Naive thymus-derived CD4-positive, alpha-beta T cell (primary cell): Measurements from ENCODE around the gene ZNHIT6. TPM values are rescaled to one million over a fixed set of nuclear protein-coding genes. Genes with fewer than 3 reads are reported as not detected.
A peak's percentile ranks its signal among the peaks of the same experiment; 100 is the strongest.

ENCODE experiments used
- ATAC-seq: fragments of 150-1000 bp; cut with Tn5 transposase; 2 replicates; pipeline ENCODE4 v1.10.0; 2021; ENCODE audit warnings: mild to moderate bottlenecking, moderate library complexity
- CTCF ChIA-PET: fragments of 350-600 bp; sonication (Branson Sonifier 250); formaldehyde crosslinking; loops from one replicate; lab custom pipeline; 2021; ENCODE audit warnings: antibody characterized with exemption; lab: Charles Lee
- POLR2A ChIA-PET: fragments of 350-600 bp; sonication (Branson Sonifier 250); formaldehyde crosslinking; loops from one replicate; lab custom pipeline; 2021; ENCODE audit warnings: antibody characterized with exemption, inconsistent platforms; lab: Charles Lee
- DNase-seq, 9 donors: peaks; one replicate each; pipeline versions ENCODE4 v3.0.0 to v3.0.0-alpha.2; 2020 to 2022; ENCODE audit warnings: mixed read lengths in 1 of 9
- H3K27ac ChIP-seq: one replicate; pipeline ENCODE4 v1.7.0; 2013; ENCODE audit warnings: mild to moderate bottlenecking, low read depth, low read length, moderate library complexity
- H3K27me3 ChIP-seq, 2 donors: one replicate each; pipeline ENCODE4 v1.7.0; 2013; ENCODE audit warnings: low read length in 2 of 2, mild to moderate bottlenecking in 2 of 2, moderate library complexity in 2 of 2; ENCODE audit not compliant: control insufficient read depth in 2 of 2, insufficient read depth in 2 of 2
- H3K36me3 ChIP-seq, 3 experiments: 1 replicate in 2 of 3; 2 replicates in 1 of 3; pipeline ENCODE4 v1.7.0; 2013; ENCODE audit warnings: low read length in 3 of 3, mild to moderate bottlenecking in 3 of 3, moderate library complexity in 1 of 3; ENCODE audit not compliant: insufficient read depth in 3 of 3, control insufficient read depth in 2 of 3
- H3K4me1 ChIP-seq, 2 donors: one replicate each; pipeline ENCODE4 v1.7.0; 2013; ENCODE audit warnings: low read length in 2 of 2, mild to moderate bottlenecking in 2 of 2, moderate library complexity in 1 of 2; ENCODE audit not compliant: control insufficient read depth in 2 of 2, insufficient read depth in 2 of 2
- H3K4me3 ChIP-seq: 2 replicates; pipeline ENCODE4 v1.7.0; 2013; ENCODE audit warnings: mild to moderate bottlenecking, low read length
- H3K9me3 ChIP-seq, 3 experiments: 1 replicate in 2 of 3; 2 replicates in 1 of 3; pipeline ENCODE4 v1.7.0; 2013; ENCODE audit warnings: low read length in 3 of 3; ENCODE audit not compliant: control insufficient read depth in 2 of 3
- H3K27ac Mint-ChIP-seq, 9 donors: one replicate each; pipeline ENCODE4 v1.8.0; 2020 to 2022; ENCODE audit warnings: mixed read lengths in 9 of 9, mild to moderate bottlenecking in 8 of 9, moderate library complexity in 5 of 9, inconsistent platforms in 2 of 9
- H3K27me3 Mint-ChIP-seq, 5 donors: one replicate each; pipeline ENCODE4 v1.8.0; 2021 to 2022; ENCODE audit warnings: mixed read lengths in 5 of 5, mild to moderate bottlenecking in 1 of 5
- H3K36me3 Mint-ChIP-seq, 5 donors: one replicate each; pipeline ENCODE4 v1.8.0; 2020 to 2022; ENCODE audit warnings: mixed read lengths in 5 of 5, mild to moderate bottlenecking in 3 of 5, inconsistent platforms in 1 of 5
- H3K4me1 Mint-ChIP-seq, 7 donors: one replicate each; pipeline ENCODE4 v1.8.0; 2020 to 2022; ENCODE audit warnings: mixed read lengths in 7 of 7, mild to moderate bottlenecking in 3 of 7, inconsistent platforms in 1 of 7
- H3K4me3 Mint-ChIP-seq, 10 donors: one replicate each; pipeline ENCODE4 v1.8.0; 2020 to 2022; ENCODE audit warnings: mild to moderate bottlenecking in 10 of 10, mixed read lengths in 10 of 10, moderate library complexity in 6 of 10, inconsistent platforms in 2 of 10
- H3K9me3 Mint-ChIP-seq, 11 donors: one replicate each; pipeline ENCODE4 v1.8.0; 2020 to 2022; ENCODE audit warnings: mixed read lengths in 11 of 11, mild to moderate bottlenecking in 4 of 11, inconsistent platforms in 1 of 11, moderate library complexity in 1 of 11
- intact Hi-C, 2 donors: fragments of 100-400 bp; cut with micrococcal nuclease; formaldehyde crosslinking; loops; one replicate each; pipeline ENCODE4 v1.15.1; 2023
- polyA plus RNA-seq, 2 donors: library from polyadenylated mRNA; unstranded; fragments of 300-500 nt; fragmentation: Illumina TruSeq; gene quantifications; one replicate each; pipeline ENCODE4 v1.2.3, GENCODE V29; 2021
- total RNA-seq, 6 experiments: library from RNA in 5 of 6; stranded (reverse) in 5 of 6; gene quantifications; 1 replicate in 5 of 6; 2 replicates in 1 of 6; pipeline ENCODE4 v1.2.3 and lab custom pipeline; 2021 to 2026

Gene ZNHIT6
- total and polyA plus RNA-seq, 7 experiments from 2014 or later, result 13.8 to 22.2 (median 20.4) TPM

DNA sequence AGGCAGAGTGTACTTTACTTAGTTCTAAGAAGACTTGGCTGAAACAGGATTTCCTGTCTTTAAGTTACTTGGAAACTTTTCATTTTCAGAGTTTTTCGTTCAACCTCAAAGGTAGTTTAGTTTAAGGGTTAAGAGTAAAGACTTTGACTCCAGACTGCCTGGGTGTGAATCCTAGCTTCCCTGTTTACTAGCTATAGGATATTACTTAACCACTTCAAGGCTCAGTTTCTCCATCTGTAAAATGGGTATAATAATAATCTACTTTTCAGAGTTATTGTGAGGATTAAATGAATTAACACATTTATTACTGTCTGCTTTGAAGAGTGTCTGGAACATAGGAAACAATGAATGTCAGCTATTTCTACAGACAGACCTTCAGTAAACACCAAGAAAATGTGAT lies 30.0 kb downstream of the ZNHIT6 start:
- Mint-ChIP-seq H3K27ac (no peak overlapping the region), H3K9me3 (no peaks in the 10 kb centered on the region), H3K27me3 (no peaks in the 10 kb centered on the region), H3K36me3 (peaks cover 0 to 41% (median 29%) of the 10 kb centered on the region in 5 donors), H3K4me1 (peaks cover 0 to 10% (median 4%) of the 10 kb centered on the region in 7 donors), H3K4me3 (peak overlapping the region in 1 of 10 donors; percentile 5)
- no peak for ATAC-seq
- Histone ChIP-seq H3K36me3 (peaks cover 5 to 36% (median 9%) of the 10 kb centered on the region in 3 experiments), H3K27me3 (no peaks in the 10 kb centered on the region), H3K27ac (no peak overlapping the region), H3K4me3 (no peak overlapping the region), H3K9me3 (no peaks in the 10 kb centered on the region), H3K4me1 (no peaks in the 10 kb centered on the region)
- intact Hi-C loops, result no loop called here
- ChIA-PET CTCF (interaction anchor here (0.6 kb wide), 1 partner anchor 103 kb away, joined by 3 read pairs; no protein-coding TSS in a partner anchor), POLR2A (no interaction called here)
- no peak for DNase-seq

GRCh38 chr1:85677656-85678055 lies 30.6 kb downstream of the ZNHIT6 start:
- H3K4me1 Mint-ChIP-seq, result peaks cover 0 to 10% (median 4%) of the 10 kb centered on the region in 7 donors
- no peak overlapping the region for H3K27ac ChIP-seq

GRCh38 chr1:85672031-85672660 lies 36.1 kb downstream of the ZNHIT6 start:
- intact Hi-C loops, result no loop called here
- ChIA-PET CTCF (no interaction called here), POLR2A (no interaction called here)
- ATAC-seq (no peak), DNase-seq (no peak)
- H3K4me3 Mint-ChIP-seq, result no peak overlapping the region
- peaks cover 0 to 36% (median 5%) of the 10 kb centered on the region in 3 experiments for H3K36me3 ChIP-seq
- no peaks in the 10 kb centered on the region for H3K27me3 Mint-ChIP-seq
- no peaks in the 10 kb centered on the region for H3K9me3 Mint-ChIP-seq
- peak overlapping the region in 1 of 9 donors; percentile 39 for H3K27ac Mint-ChIP-seq
- no peak overlapping the region for H3K4me3 ChIP-seq
- H3K4me1 ChIP-seq, result no peaks in the 10 kb centered on the region
- no peak overlapping the region for H3K27ac ChIP-seq
- no peaks in the 10 kb centered on the region for H3K9me3 ChIP-seq
- H3K36me3 Mint-ChIP-seq, result peaks cover 4 to 64% (median 51%) of the 10 kb centered on the region in 5 donors
- no peaks in the 10 kb centered on the region for H3K27me3 ChIP-seq
- peaks cover 0 to 6% (median 2%) of the 10 kb centered on the region in 7 donors for H3K4me1 Mint-ChIP-seq

More at GRCh38 chr1:85677656-85678055, 30.6 kb downstream of the ZNHIT6 start:
- CTCF ChIA-PET, result interaction anchor here (0.6 kb wide), 1 partner anchor 1139 kb away, joined by 3 read pairs; no protein-coding TSS in a partner anchor
- no peaks in the 10 kb centered on the region for H3K27me3 ChIP-seq
- Mint-ChIP-seq H3K36me3 (peaks cover 0 to 45% (median 29%) of the 10 kb centered on the region in 5 donors), H3K27me3 (no peaks in the 10 kb centered on the region), H3K27ac (no peak overlapping the region), H3K9me3 (no peaks in the 10 kb centered on the region), H3K4me3 (no peak overlapping the region)
- no peaks in the 10 kb centered on the region for H3K4me1 ChIP-seq
- intact Hi-C loops, result no loop called here
- H3K9me3 ChIP-seq, result no peaks in the 10 kb centered on the region
- ATAC-seq, result no peak
- H3K4me3 ChIP-seq, result no peak overlapping the region
- peaks cover 5 to 36% (median 9%) of the 10 kb centered on the region in 3 experiments for H3K36me3 ChIP-seq
- no peak for DNase-seq
- POLR2A ChIA-PET, result no interaction called here

- peaks cover 0 to 23% (median 0%) of the 10 kb centered on the region in 3 experiments for H3K36me3 ChIP-seq
- ChIA-PET POLR2A (no interaction called here), CTCF (no interaction called here)
- no peak for DNase-seq
- H3K27ac ChIP-seq, result no peak overlapping the region
- H3K9me3 ChIP-seq, result no peaks in the 10 kb centered on the region
- Mint-ChIP-seq H3K27ac (peak overlapping the region in 1 of 9 donors; percentile 31), H3K27me3 (no peaks in the 10 kb centered on the region), H3K36me3 (peaks cover 14 to 60% (median 43%) of the 10 kb centered on the region in 5 donors), H3K9me3 (no peaks in the 10 kb centered on the region), H3K4me3 (no peak overlapping the region), H3K4me1 (peaks cover 0 to 9% (median 4%) of the 10 kb centered on the region in 7 donors)
- H3K4me1 ChIP-seq, result no peaks in the 10 kb centered on the region
- ATAC-seq, result no peak
- H3K27me3 ChIP-seq, result no peaks in the 10 kb centered on the region
- intact Hi-C loops, result no loop called here
- no peak overlapping the region for H3K4me3 ChIP-seq
Measured at GRCh38 chr1:85665932-85666331, 42.3 kb downstream of the ZNHIT6 start.

DNA sequence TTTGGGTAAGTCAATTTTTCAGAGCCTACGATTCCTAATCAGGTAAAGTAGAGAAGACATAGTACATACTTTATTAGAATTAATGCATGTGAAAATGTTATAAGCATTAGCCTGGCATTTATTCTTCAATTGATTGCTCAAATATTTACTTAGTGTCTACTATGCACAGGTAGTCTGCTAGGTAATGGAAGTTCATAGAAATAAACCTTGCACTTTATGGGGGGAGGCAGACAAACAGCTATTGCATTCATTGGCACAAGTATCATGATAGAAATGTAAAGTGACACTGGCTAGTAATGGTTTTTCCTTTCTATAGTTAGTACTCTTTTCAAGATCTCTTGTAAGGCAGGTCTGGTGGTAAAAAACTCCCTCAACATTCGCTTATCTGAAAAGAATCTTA lies 44.9 kb downstream of the ZNHIT6 start:
- Histone ChIP-seq H3K36me3 (peaks cover 0 to 11% (median 0%) of the 10 kb centered on the region in 3 experiments), H3K4me1 (no peaks in the 10 kb centered on the region), H3K27ac (no peak overlapping the region), H3K9me3 (no peaks in the 10 kb centered on the region), H3K4me3 (no peak overlapping the region), H3K27me3 (no peaks in the 10 kb centered on the region)
- ChIA-PET POLR2A (no interaction called here), CTCF (no interaction called here)
- Mint-ChIP-seq H3K36me3 (peaks cover 10 to 47% (median 27%) of the 10 kb centered on the region in 5 donors), H3K27me3 (no peaks in the 10 kb centered on the region), H3K4me3 (no peak overlapping the region), H3K27ac (no peak overlapping the region), H3K9me3 (no peaks in the 10 kb centered on the region), H3K4me1 (peaks cover 0 to 4% (median 0%) of the 10 kb centered on the region in 7 donors)
- DNase-seq (no peak), ATAC-seq (no peak)
- intact Hi-C loops, result no loop called here

- ATAC-seq (no peak), DNase-seq (no peak)
- H3K36me3 ChIP-seq, result peaks cover 0 to 11% (median 5%) of the 10 kb centered on the region in 3 experiments
- peaks cover 10 to 42% (median 24%) of the 10 kb centered on the region in 5 donors for H3K36me3 Mint-ChIP-seq
- H3K27ac Mint-ChIP-seq, result peak overlapping the region in 2 of 9 donors; percentile 22 to 56
- no peaks in the 10 kb centered on the region for H3K9me3 Mint-ChIP-seq
- no peak overlapping the region for H3K27ac ChIP-seq
- POLR2A ChIA-PET, result no interaction called here
- no peaks in the 10 kb centered on the region for H3K9me3 ChIP-seq
- H3K4me3 Mint-ChIP-seq, result no peak overlapping the region
- H3K27me3 Mint-ChIP-seq, result no peaks in the 10 kb centered on the region
- no peak overlapping the region for H3K4me3 ChIP-seq
- H3K27me3 ChIP-seq, result no peaks in the 10 kb centered on the region
- no peaks in the 10 kb centered on the region for H3K4me1 ChIP-seq
- CTCF ChIA-PET, result no interaction called here
- intact Hi-C loops, result no loop called here
- H3K4me1 Mint-ChIP-seq, result peaks cover 0 to 4% (median 0%) of the 10 kb centered on the region in 7 donors
Measured at GRCh38 chr1:85661767-85662166, 46.5 kb downstream of the ZNHIT6 start.
